Mucosa of stomach (tissue), 1 donor: Measurements from ENCODE around the gene NFIA.

Experiments used
- H3K27me3 ChIP-seq: one replicate; pipeline ENCODE4 v1.7.0; 2013; ENCODE audit warnings: mild to moderate bottlenecking, low read length; ENCODE audit not compliant: control insufficient read depth, insufficient read depth
- H3K36me3 ChIP-seq: one replicate; pipeline ENCODE4 v1.7.0; 2013; ENCODE audit warnings: low read length; ENCODE audit not compliant: control insufficient read depth, insufficient read depth
- H3K4me1 ChIP-seq: one replicate; pipeline ENCODE4 v1.7.0; 2013; ENCODE audit warnings: mild to moderate bottlenecking, low read length; ENCODE audit not compliant: control insufficient read depth, insufficient read depth
- H3K4me3 ChIP-seq: one replicate; pipeline ENCODE4 v1.7.0; 2013; ENCODE audit warnings: low read length
- H3K9ac ChIP-seq: one replicate; pipeline ENCODE4 v1.7.0; 2013; ENCODE audit warnings: mild to moderate bottlenecking, low read length, moderate library complexity
- H3K9me3 ChIP-seq: one replicate; pipeline ENCODE4 v1.7.0; 2013; ENCODE audit warnings: mild to moderate bottlenecking, low read length, moderate library complexity; ENCODE audit not compliant: control insufficient read depth
- donor health status: Pancreatic carcinoma.

Gene NFIA

DNA sequence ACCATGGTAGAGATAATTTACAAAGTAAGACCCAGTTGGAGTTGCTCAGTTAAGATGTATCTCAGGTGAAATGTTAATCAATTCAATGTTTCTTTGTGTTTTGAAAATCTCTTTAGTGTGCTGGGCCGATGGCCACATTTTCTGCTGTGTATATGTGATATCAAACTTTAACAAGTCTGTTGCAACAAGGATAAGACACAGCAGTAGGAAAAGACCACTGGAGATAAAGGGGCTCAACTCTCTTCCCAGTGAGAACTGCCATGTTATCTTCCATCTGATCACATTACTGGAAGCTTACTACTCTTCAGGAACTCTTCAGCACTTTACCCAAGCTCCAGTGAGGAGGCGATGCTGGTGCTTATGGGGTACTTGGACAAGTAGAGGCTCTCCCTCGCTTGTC, 227.7 kb downstream of the NFIA start:
- Histone ChIP-seq H3K9ac (no peak overlapping the region), H3K36me3 (no peaks in the 10 kb centered on the region), H3K27me3 (no peaks in the 10 kb centered on the region), H3K9me3 (no peaks in the 10 kb centered on the region), H3K4me1 (no peaks in the 10 kb centered on the region), H3K4me3 (no peak overlapping the region)

DNA sequence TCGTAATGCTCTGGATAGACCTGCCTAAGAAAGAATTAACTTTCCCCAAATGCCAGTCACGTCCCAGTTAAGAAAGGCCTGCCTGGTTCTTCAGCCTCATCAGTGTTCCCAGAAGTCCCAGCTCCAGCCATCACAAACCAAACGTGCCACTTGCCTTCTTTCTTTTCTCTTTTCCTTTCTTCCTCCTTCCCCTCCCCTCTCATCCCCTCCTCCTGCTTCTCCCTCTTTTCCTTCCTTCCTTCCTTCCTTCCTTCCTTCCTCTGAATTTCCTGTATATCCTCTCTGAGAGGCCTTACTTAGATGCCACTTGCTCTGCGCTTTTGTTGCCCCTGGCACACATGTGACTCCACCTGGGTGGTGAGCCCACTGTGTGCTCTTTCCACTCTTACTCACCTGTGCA, 228.2 kb downstream of the NFIA start:
- Histone ChIP-seq H3K9ac (no peak overlapping the region), H3K4me3 (no peak overlapping the region), H3K9me3 (no peaks in the 10 kb centered on the region), H3K27me3 (no peaks in the 10 kb centered on the region), H3K4me1 (no peaks in the 10 kb centered on the region), H3K36me3 (no peaks in the 10 kb centered on the region)

DNA sequence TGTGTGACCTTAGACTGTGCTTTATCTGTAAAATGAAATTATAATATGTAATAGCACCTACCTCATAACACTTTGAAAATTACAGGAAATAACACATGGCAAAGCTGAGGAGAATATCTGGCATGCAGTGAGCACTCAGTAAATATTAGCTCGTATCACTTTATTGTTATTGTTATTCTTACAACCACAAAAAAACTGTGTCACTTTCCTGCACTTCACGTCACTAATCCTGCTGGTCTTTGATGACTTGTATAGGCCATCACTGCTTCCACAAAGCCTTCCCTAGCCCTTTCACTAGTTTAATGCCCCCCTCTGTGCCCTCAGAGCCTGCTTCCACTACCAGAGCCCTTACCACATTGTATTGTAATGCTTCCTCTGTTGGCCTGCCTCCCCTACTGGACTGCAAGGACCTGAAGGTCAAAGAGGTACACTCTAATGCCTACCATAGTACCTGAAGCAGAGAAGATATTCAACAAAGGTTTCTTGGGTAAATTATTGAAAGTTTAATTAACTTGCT, 231.6 kb downstream of the NFIA start:
- Histone ChIP-seq H3K9me3 (no peaks in the 10 kb centered on the region), H3K9ac (no peak overlapping the region), H3K36me3 (no peaks in the 10 kb centered on the region), H3K27me3 (no peaks in the 10 kb centered on the region), H3K4me3 (no peak overlapping the region), H3K4me1 (peaks cover 4% of the 10 kb centered on the region)

DNA sequence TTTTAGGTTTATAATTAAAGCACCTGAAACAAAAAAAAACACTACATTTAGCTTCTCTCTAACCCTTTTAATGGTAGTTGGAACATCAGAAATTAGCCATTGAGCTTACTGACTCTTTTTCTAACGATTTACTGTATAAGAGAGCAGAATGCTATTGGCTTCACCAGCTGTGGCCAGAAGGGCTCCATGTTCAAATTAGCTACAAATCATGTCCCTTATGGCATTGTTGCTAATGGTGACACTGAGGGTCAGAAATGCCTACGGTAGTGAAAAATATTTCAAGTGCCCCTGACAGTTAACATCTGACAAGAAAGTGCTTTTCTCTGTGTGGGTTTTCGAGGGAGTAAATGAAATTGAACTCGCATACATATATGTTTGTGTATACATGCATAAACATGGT, 232.7 kb downstream of the NFIA start:
- no peaks in the 10 kb centered on the region for H3K36me3 ChIP-seq
- H3K9me3 ChIP-seq, result no peaks in the 10 kb centered on the region
- no peak overlapping the region for H3K4me3 ChIP-seq
- no peak overlapping the region for H3K9ac ChIP-seq
- H3K4me1 ChIP-seq, result peaks cover 12% of the 10 kb centered on the region
- H3K27me3 ChIP-seq, result no peaks in the 10 kb centered on the region

DNA sequence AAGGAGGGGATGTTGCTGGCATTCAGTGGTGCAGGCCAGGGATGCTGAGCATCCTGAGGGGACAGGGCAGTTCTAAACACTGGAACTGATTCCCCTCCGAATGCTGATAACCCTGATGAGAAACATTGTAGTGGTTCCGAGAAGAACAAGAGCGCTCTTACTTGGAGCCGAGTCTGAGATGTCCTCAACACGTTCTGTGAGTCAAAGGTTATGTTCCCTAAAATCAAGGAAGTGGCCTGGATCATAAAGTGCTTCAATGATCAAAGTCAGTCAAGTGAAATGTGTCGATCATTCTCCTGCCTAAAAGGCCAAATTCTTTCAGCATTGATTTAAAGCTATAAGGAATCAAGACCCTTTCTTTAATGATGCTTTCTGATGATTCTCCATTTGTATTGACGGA, 234.1 kb downstream of the NFIA start:
- Histone ChIP-seq H3K4me3 (no peak overlapping the region), H3K36me3 (no peaks in the 10 kb centered on the region), H3K9me3 (no peaks in the 10 kb centered on the region), H3K4me1 (peaks cover 15% of the 10 kb centered on the region), H3K9ac (no peak overlapping the region), H3K27me3 (no peaks in the 10 kb centered on the region)

DNA sequence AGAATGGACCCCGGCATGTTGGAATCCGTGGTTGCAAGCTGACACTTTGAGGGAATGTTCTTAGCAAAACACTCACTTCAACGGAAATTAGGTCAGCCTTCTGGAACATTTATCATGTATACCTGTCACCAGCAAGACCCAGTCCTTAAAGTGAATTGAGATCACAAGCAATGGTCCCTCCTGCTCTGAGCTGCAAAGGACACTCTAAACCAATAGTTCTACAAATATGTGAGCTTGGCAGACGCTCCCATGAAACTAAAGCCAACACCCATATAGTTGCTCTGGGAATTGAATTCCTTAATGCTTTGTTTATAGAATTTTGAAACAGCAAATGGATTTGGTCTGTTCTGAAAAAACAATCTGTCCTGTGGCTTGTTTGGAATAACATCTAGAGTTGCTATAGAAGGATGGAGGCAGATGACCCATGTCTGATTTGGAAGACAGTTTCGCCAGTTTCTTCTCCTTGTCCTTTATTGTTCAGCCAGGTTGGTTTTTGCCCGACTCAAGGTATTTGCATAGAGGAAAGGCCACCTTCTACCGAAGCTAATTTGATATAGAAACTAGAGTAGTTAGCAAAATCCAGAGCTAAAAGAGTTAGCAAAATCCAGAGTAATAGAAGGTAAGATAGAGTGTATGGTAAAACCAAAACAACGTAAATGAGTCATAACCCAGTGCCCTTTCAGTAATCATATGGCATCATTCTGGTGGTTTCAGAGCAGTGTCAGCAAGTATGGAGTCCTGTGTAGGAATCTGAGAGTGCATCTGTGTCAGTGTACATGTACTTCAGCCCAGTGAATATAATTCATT, 236.2 kb downstream of the NFIA start:
- Histone ChIP-seq H3K9ac (no peak overlapping the region), H3K27me3 (no peaks in the 10 kb centered on the region), H3K9me3 (no peaks in the 10 kb centered on the region), H3K4me3 (no peak overlapping the region), H3K36me3 (no peaks in the 10 kb centered on the region), H3K4me1 (peaks cover 25% of the 10 kb centered on the region)

DNA sequence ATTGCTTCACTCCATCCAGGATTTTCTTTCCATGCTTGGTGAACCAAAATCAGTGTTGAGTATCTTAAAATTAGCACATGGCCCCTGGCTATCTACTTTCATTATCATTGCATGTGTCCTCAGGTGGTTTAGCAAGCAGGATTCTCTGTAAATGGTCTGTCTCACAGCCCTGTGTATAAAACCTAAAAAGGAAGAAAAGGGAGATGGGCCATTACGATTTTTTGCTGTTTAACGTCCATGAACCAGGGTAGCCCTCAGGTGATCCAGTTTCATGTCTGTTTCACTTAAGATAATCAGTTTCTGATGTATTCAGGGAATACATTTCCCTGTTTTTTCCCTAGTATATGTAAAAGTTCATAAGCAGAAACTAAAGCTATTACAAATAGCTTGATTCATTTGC, 238.2 kb downstream of the NFIA start:
- Histone ChIP-seq H3K9ac (no peak overlapping the region), H3K4me1 (peaks cover 25% of the 10 kb centered on the region), H3K9me3 (no peaks in the 10 kb centered on the region), H3K36me3 (no peaks in the 10 kb centered on the region), H3K4me3 (no peak overlapping the region), H3K27me3 (no peaks in the 10 kb centered on the region)

DNA sequence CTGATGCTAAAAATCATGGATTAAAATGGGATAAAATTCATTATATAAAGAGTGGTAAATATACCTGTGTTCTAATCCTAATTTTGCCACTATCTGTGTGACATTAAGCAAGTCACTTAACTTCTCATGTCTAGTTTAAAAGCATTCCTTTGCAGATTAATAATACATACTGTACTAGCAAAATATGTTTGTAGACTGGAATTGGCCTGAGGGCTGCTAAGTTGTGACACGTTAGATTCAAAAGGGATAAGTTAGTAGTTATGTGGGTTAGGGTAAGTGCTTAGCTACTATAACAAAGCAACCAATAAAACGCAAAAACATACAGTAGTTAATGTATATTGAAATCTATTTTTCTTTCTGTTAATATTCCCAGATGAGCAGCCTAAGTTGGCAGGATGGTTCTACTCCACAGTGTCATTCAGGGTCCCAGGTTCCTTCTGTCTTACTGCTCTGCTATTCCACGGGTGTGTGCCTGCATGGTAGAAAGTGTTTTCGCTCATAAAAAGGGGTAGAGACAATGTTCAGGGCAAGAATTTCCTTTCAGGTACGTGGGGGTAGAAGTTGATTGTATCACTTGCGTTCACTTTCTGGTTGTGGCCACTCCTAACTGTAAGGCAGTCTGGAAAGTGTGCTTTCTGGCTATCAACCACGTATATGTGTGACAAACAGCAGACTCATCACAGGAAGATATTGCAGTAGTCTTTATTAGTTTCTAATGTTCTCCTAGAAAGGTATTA, 239.8 kb downstream of the NFIA start:
- Histone ChIP-seq H3K9me3 (no peaks in the 10 kb centered on the region), H3K4me1 (peaks cover 25% of the 10 kb centered on the region), H3K4me3 (no peak overlapping the region), H3K9ac (no peak overlapping the region), H3K36me3 (no peaks in the 10 kb centered on the region), H3K27me3 (no peaks in the 10 kb centered on the region)

DNA sequence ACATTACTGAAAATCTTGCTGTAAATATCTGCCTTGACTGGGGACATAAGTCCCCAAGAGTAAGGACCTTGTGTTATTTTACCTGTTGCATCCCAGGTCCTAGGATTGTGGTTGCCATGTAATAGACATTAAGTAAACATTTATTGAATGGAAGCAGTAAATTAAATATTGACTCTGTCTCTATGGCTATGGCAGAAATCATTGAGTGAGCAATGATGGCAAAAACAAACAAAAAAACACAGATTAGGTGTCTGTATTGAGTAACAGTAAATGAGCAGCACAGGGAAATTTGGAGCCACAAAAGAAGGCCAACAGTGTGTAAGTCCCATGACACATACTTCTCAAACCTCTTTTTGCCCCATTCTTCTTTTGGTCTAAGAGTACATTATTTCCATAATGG, 240.4 kb downstream of the NFIA start:
- Histone ChIP-seq H3K4me3 (no peak overlapping the region), H3K9me3 (no peaks in the 10 kb centered on the region), H3K4me1 (peaks cover 25% of the 10 kb centered on the region), H3K9ac (no peak overlapping the region), H3K36me3 (no peaks in the 10 kb centered on the region), H3K27me3 (no peaks in the 10 kb centered on the region)

DNA sequence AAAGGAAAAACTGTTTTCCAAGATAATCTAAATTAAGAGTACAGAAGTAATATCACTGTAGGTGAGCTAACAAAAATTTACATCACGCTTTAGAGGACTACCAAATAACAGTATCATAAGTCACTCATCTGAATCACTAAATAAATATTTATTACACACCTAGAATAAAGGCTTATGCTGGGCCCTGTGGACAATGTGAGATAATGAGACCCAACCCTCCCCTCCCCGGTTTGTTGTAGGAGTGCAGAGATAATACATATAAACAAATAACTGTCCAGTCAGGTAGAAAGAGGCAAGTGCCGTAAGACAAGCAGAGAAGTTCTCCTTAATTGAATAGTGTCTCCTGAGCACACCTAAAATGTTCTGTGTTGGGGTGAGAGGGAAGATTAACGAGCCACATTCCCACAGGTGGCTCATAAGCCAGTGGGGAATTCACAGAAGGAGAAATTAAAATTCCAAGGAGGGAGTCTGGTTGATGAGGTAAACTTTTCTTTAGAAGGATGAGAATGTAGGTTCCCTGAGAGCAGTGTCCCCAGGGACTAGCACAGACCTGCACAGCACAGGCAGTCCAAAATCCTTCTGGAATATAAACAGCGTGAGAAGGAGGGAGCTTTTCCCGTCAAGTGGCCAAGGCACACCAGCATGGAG, 241.4 kb downstream of the NFIA start:
- H3K27me3 ChIP-seq, result no peaks in the 10 kb centered on the region
- peaks cover 22% of the 10 kb centered on the region for H3K4me1 ChIP-seq
- H3K9ac ChIP-seq, result no peak overlapping the region
- H3K9me3 ChIP-seq, result no peaks in the 10 kb centered on the region
- no peak overlapping the region for H3K4me3 ChIP-seq
- no peaks in the 10 kb centered on the region for H3K36me3 ChIP-seq

DNA sequence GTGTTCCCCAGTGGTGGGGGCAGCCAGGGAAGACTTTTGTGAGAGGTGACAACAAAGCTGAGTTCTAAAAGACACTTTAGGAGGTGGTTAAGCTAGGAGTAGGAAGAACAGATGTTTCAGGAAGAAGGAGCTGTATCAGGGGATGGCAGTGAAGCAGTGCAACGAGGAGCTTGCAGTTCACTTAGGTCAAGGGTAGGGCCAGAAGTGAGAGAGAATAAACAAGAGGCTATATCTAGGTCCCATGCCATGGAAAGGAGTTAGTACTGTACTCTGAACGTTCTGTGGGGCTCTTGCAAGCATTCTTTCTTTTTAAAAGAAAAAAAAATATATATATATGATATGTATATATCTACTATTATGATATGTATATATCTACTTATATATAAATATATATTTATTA, 244.4 kb downstream of the NFIA start:
- no peaks in the 10 kb centered on the region for H3K36me3 ChIP-seq
- no peak overlapping the region for H3K9ac ChIP-seq
- H3K27me3 ChIP-seq, result no peaks in the 10 kb centered on the region
- H3K4me3 ChIP-seq, result no peak overlapping the region
- peaks cover 10% of the 10 kb centered on the region for H3K4me1 ChIP-seq
- H3K9me3 ChIP-seq, result no peaks in the 10 kb centered on the region

DNA sequence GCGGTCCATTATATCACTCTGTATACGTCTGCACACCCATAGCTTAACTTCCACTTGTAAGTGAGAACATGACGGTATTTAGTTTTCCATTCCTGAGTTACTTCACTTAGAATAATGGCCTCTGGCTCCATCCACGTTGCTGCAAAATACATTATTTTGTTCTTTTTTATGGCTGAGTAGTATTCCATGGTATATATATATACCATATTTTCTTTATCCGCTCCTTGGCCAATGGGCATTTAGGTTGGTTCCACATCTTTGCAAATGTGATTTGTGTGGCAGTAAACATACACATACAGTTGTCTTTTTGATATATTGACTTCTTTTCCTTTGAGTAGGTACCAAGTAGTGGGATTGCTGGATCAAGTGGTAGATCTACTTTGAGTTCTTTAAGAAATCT, 245.1 kb downstream of the NFIA start:
- no peaks in the 10 kb centered on the region for H3K36me3 ChIP-seq
- peaks cover 6% of the 10 kb centered on the region for H3K4me1 ChIP-seq
- no peak overlapping the region for H3K9ac ChIP-seq
- H3K9me3 ChIP-seq, result no peaks in the 10 kb centered on the region
- no peaks in the 10 kb centered on the region for H3K27me3 ChIP-seq
- H3K4me3 ChIP-seq, result no peak overlapping the region
